ENCODE results near the gene ZCRB1.

Gene ZCRB1, protein sequence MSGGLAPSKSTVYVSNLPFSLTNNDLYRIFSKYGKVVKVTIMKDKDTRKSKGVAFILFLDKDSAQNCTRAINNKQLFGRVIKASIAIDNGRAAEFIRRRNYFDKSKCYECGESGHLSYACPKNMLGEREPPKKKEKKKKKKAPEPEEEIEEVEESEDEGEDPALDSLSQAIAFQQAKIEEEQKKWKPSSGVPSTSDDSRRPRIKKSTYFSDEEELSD

GRCh38 chr12:42325653-42326474 lies at the start of gene ZCRB1, which contains the start of gene PPHLN1:
ZCRB1 (minus strand) TSS chr12:42326094; CDS start chr12:42324102, 1,992 bp downstream.
PPHLN1 (plus strand) TSS chr12:42326167; CDS start chr12:42335903, 9,736 bp downstream.
- POLR2A ChIA-PET (ENCODE audit: low non-redundant PET), result no interaction called here
- peak; percentile 83 for DNase-seq (ENCODE audit: low spot score)
- H3K27ac ChIP-seq, result peak within 1 kb of the TSS; percentile 88
- CTCF ChIA-PET, result interaction anchor here (0.6 to 0.8 kb wide), 3 partner anchors 12 to 344 kb away, joined by 3 to 4 read pairs (median 4); no protein-coding TSS in a partner anchor
- TF ChIP-seq, protein P1, sequence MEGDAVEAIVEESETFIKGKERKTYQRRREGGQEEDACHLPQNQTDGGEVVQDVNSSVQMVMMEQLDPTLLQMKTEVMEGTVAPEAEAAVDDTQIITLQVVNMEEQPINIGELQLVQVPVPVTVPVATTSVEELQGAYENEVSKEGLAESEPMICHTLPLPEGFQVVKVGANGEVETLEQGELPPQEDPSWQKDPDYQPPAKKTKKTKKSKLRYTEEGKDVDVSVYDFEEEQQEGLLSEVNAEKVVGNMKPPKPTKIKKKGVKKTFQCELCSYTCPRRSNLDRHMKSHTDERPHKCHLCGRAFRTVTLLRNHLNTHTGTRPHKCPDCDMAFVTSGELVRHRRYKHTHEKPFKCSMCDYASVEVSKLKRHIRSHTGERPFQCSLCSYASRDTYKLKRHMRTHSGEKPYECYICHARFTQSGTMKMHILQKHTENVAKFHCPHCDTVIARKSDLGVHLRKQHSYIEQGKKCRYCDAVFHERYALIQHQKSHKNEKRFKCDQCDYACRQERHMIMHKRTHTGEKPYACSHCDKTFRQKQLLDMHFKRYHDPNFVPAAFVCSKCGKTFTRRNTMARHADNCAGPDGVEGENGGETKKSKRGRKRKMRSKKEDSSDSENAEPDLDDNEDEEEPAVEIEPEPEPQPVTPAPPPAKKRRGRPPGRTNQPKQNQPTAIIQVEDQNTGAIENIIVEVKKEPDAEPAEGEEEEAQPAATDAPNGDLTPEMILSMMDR (conservative IDR thresholded peaks at IDR 0.05; ENCODE audit: low read depth), result no peak

- H3K27ac ChIP-seq, result no peak overlapping the region
- ChIA-PET CTCF (interaction anchor here (0.7 kb wide), 1 partner anchor 194 kb away, joined by 3 read pairs; no protein-coding TSS in a partner anchor), POLR2A (ENCODE audit: low non-redundant PET) (no interaction called here)
- DNase-seq (ENCODE audit: low spot score), result no peak
- TF ChIP-seq, protein P1 (conservative IDR thresholded peaks at IDR 0.05; ENCODE audit: low read depth), result no peak
These were observed 47.8 kb upstream of the ZCRB1 start for GRCh38 chr12:42373669-42374068.

- ChIA-PET POLR2A (ENCODE audit: low non-redundant PET) (no interaction called here), CTCF (interaction anchor here (0.5 to 2.3 kb wide), 14 partner anchors 14 to 1456 kb away, joined by 3 to 6 read pairs (median 3); no protein-coding TSS in a partner anchor)
- TF ChIP-seq, protein P1 (conservative IDR thresholded peaks at IDR 0.05; ENCODE audit: low read depth), result peak; percentile 82
- peak; percentile 42 for DNase-seq (ENCODE audit: low spot score)
- no peak overlapping the region for H3K27ac ChIP-seq
These were observed 46.4 kb upstream of the ZCRB1 start for GRCh38 chr12:42372154-42372791.

- no peak overlapping the region for H3K27ac ChIP-seq
- TF ChIP-seq, protein P1 (conservative IDR thresholded peaks at IDR 0.05; ENCODE audit: low read depth), result no peak
- POLR2A ChIA-PET (ENCODE audit: low non-redundant PET), result no interaction called here
- DNase-seq (ENCODE audit: low spot score), result no peak
- CTCF ChIA-PET, result interaction anchor here (0.6 to 0.7 kb wide), 2 partner anchors 21 to 304 kb away, joined by 3 to 4 read pairs; no protein-coding TSS in a partner anchor
These were observed 44.1 kb upstream of the ZCRB1 start for GRCh38 chr12:42370013-42370412.

- TF ChIP-seq, protein P1 (conservative IDR thresholded peaks at IDR 0.05; ENCODE audit: low read depth), result no peak
- POLR2A ChIA-PET (ENCODE audit: low non-redundant PET), result no interaction called here
- CTCF ChIA-PET, result no interaction called here
- no peak for DNase-seq (ENCODE audit: low spot score)
- no peak overlapping the region for H3K27ac ChIP-seq
These were observed 39.6 kb upstream of the ZCRB1 start for GRCh38 chr12:42365486-42365885.

GRCh38 chr12:42364692-42365091 lies 38.8 kb upstream of the ZCRB1 start:
- POLR2A ChIA-PET (ENCODE audit: low non-redundant PET), result no interaction called here

More at GRCh38 chr12:42364692-42365091, 38.8 kb upstream of the ZCRB1 start:
- no peak overlapping the region for H3K27ac ChIP-seq
- DNase-seq (ENCODE audit: low spot score), result no peak
- TF ChIP-seq, protein P1 (conservative IDR thresholded peaks at IDR 0.05; ENCODE audit: low read depth), result no peak
- CTCF ChIA-PET, result no interaction called here

Data from RWPE1 (cell line).